ENCODE measurements around the gene RAPGEF4.

Gene RAPGEF4

DNA sequence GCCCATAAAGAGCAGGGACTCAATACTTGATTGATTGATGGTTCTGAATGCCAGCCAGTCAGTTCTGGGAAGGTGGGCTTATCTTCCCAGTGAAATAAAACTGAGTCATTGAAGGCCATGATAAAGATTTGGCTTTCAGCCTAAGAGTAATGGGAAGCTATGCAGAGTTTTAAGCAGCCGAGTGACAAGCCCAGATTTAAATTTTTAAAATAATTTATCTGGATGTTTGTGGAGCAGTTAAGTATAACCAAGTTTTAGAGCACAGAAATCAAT is 122.8 kb downstream of the RAPGEF4 start:
- Mint-ChIP-seq H3K27ac (no peak overlapping the region), H3K4me1 (ENCODE audit: low read depth) (no peaks in the 10 kb centered on the region), H3K4me3 (no peak overlapping the region), H3K9me3 (no peaks in the 10 kb centered on the region), H3K27me3 (peaks cover 21% of the 10 kb centered on the region), H3K36me3 (ENCODE audit: low read depth) (no peaks in the 10 kb centered on the region)
- intact Hi-C loops (cut with micrococcal nuclease) = no loop called here

- Mint-ChIP-seq H3K27ac (no peak overlapping the region), H3K4me3 (no peak overlapping the region), H3K4me1 (ENCODE audit: low read depth) (no peaks in the 10 kb centered on the region), H3K9me3 (no peaks in the 10 kb centered on the region), H3K36me3 (ENCODE audit: low read depth) (no peaks in the 10 kb centered on the region), H3K27me3 (peaks cover 19% of the 10 kb centered on the region)
- intact Hi-C loops (cut with micrococcal nuclease) = no loop called here
These were observed 124.1 kb downstream of the RAPGEF4 start for GRCh38 chr2:172859581-172860335.

DNA sequence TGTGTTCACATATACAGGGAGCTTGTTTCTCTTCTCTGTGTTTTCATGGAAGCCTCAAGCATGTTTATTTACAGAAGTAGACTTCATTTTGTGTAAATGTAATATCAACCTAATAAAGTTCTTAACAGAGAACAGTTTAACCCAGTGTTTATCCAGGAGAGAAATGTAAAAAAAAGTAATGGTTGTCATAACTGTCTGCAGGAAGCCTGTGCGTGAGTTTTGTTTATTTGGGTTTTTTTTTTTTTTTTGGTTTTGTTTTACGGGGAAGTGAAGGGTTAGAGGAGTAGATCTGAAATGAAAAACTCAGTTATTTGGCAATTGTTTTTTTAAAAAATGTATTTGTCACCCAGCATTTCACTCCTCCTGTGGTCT is 124.7 kb downstream of the RAPGEF4 start:
- Mint-ChIP-seq H3K27me3 (peaks cover 20% of the 10 kb centered on the region), H3K4me3 (no peak overlapping the region), H3K4me1 (ENCODE audit: low read depth) (no peaks in the 10 kb centered on the region), H3K9me3 (no peaks in the 10 kb centered on the region), H3K27ac (no peak overlapping the region), H3K36me3 (ENCODE audit: low read depth) (no peaks in the 10 kb centered on the region)
- intact Hi-C loops (cut with micrococcal nuclease) = no loop called here

DNA sequence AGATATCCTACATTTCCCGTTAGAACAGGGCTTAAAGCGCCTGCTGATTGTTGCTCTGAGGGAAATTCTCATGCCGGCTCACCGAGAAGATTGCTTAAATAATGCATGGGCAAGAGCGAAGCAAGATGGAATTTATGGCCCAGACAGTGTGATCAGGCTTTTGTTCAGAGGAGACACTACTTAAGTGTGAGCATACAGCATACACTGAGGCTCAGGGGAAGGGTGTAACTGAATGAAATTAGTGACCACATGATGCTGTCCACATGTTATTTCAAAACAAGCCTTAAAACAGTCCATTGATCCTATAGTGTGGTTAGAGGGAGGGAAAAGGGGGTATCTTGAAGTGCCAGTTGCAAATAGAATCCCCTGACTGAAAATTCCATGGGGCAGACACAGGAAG is 125.5 kb downstream of the RAPGEF4 start:
- H3K4me3 Mint-ChIP-seq = no peak overlapping the region
- intact Hi-C loops (cut with micrococcal nuclease) = no loop called here
- no peaks in the 10 kb centered on the region for H3K36me3 Mint-ChIP-seq (ENCODE audit: low read depth)
- peaks cover 19% of the 10 kb centered on the region for H3K27me3 Mint-ChIP-seq
- no peak overlapping the region for H3K27ac Mint-ChIP-seq
- H3K9me3 Mint-ChIP-seq = no peaks in the 10 kb centered on the region
- no peaks in the 10 kb centered on the region for H3K4me1 Mint-ChIP-seq (ENCODE audit: low read depth)

GRCh38 chr2:172861656-172862476 is 126.2 kb downstream of the RAPGEF4 start:
- no peak overlapping the region for H3K4me3 Mint-ChIP-seq
- H3K4me1 Mint-ChIP-seq (ENCODE audit: low read depth) = no peaks in the 10 kb centered on the region
- H3K9me3 Mint-ChIP-seq = no peaks in the 10 kb centered on the region
- H3K27ac Mint-ChIP-seq = no peak overlapping the region
- peaks cover 19% of the 10 kb centered on the region for H3K27me3 Mint-ChIP-seq
- intact Hi-C loops (cut with micrococcal nuclease) = no loop called here
- no peaks in the 10 kb centered on the region for H3K36me3 Mint-ChIP-seq (ENCODE audit: low read depth)

DNA sequence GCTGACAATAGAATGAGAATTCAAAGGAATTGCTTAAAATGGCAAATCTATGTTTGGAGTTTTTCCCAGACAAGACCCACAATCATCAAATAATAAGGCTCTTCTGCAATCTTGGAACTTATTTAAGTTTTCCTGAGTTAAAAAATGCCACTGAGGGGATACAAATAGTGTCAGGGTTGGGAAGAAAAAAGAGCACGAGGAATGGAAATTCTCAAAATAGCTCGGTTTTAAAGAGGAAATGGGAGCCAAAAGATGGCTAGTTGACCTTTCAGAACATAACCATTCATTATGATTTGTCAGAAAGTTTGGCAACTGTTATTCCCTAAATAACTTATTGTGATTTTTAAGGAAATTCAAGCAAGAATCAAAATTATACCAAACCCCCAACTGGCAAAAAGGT is 127.7 kb downstream of the RAPGEF4 start:
- Mint-ChIP-seq H3K4me1 (ENCODE audit: low read depth) (no peaks in the 10 kb centered on the region), H3K4me3 (no peak overlapping the region), H3K27me3 (peaks cover 19% of the 10 kb centered on the region), H3K36me3 (ENCODE audit: low read depth) (no peaks in the 10 kb centered on the region), H3K9me3 (no peaks in the 10 kb centered on the region), H3K27ac (no peak overlapping the region)
- intact Hi-C loops (cut with micrococcal nuclease) = no loop called here

DNA sequence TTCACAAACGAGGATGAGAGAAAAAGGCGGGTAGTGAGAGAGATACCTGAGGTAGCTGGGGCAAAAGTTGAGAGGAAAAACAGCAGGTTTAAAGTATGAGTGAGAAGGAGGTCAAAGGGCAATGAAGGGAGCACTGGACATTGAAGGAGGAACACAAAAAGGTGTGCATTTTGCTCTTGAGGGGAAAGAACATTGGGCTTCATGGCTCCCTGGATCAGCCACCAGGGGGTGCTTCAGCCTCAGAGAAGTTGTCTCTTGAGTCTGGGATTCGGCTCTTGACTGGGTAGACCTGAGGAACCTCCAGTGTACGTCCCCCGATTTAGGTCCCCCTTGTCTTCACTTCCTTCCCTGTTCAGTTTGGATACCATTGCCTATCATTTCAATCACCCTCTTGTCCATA is 128.5 kb downstream of the RAPGEF4 start:
- Mint-ChIP-seq H3K27ac (no peak overlapping the region), H3K9me3 (no peaks in the 10 kb centered on the region), H3K4me3 (no peak overlapping the region), H3K27me3 (peaks cover 21% of the 10 kb centered on the region), H3K4me1 (ENCODE audit: low read depth) (no peaks in the 10 kb centered on the region), H3K36me3 (ENCODE audit: low read depth) (no peaks in the 10 kb centered on the region)
- intact Hi-C loops (cut with micrococcal nuclease) = loop anchor here (1.0 kb wide), 2 partner anchors 68 to 158 kb away; no protein-coding TSS in a partner anchor

DNA sequence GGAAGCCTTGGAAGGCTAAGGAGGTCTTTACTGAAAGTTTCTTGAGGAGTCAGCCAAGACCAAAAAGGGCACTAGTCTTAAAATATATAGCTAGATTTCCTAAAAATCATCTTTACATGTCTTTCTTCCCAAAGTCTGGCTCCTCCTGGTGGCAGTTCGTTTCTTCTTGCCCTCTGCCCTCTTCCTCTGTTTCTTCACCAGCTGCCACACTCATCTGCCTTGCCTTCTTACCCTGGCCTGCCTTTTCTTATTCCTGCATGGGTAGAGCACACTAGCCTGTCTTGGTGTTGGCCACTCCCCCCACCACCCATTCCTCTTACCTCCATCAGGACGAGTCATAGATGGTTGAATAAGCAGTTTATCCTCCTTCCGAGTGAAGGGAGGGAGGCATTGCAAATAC is 129.8 kb downstream of the RAPGEF4 start:
- intact Hi-C loops (cut with micrococcal nuclease) = no loop called here
- H3K27me3 Mint-ChIP-seq = peaks cover 17% of the 10 kb centered on the region
- no peak overlapping the region for H3K27ac Mint-ChIP-seq
- no peaks in the 10 kb centered on the region for H3K9me3 Mint-ChIP-seq
- no peaks in the 10 kb centered on the region for H3K4me1 Mint-ChIP-seq (ENCODE audit: low read depth)
- H3K36me3 Mint-ChIP-seq (ENCODE audit: low read depth) = no peaks in the 10 kb centered on the region
- no peak overlapping the region for H3K4me3 Mint-ChIP-seq

- Mint-ChIP-seq H3K27me3 (peaks cover 6% of the 10 kb centered on the region), H3K9me3 (no peaks in the 10 kb centered on the region), H3K27ac (no peak overlapping the region), H3K4me1 (ENCODE audit: low read depth) (no peaks in the 10 kb centered on the region), H3K4me3 (no peak overlapping the region), H3K36me3 (ENCODE audit: low read depth) (no peaks in the 10 kb centered on the region)
- intact Hi-C loops (cut with micrococcal nuclease) = no loop called here
These were observed 134.2 kb downstream of the RAPGEF4 start for GRCh38 chr2:172869861-172870260.

DNA sequence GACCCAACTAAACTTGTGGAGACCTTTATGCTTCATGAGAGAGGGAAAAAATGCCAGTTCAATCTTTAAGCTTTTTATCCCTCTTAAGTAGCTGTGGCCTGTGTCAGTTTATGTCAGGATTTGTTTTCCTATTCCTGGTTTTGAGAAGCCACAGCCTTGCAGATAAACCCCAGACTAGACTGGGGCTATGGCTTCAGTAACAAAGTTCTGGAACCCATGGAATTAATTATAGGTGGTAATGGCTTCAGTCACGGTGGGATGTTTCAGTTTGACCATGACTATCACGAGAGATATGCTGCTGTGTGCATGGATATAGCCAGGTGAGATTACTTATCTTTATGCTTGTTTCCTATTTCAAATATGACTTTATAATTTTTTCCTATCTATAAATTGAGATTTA is 134.8 kb downstream of the RAPGEF4 start:
- no peaks in the 10 kb centered on the region for H3K9me3 Mint-ChIP-seq
- H3K27me3 Mint-ChIP-seq = peaks cover 4% of the 10 kb centered on the region
- H3K4me1 Mint-ChIP-seq (ENCODE audit: low read depth) = no peaks in the 10 kb centered on the region
- H3K36me3 Mint-ChIP-seq (ENCODE audit: low read depth) = no peaks in the 10 kb centered on the region
- H3K27ac Mint-ChIP-seq = no peak overlapping the region
- no peak overlapping the region for H3K4me3 Mint-ChIP-seq
- intact Hi-C loops (cut with micrococcal nuclease) = no loop called here

GRCh38 chr2:172877826-172878225 is 142.2 kb downstream of the RAPGEF4 start:
- no peaks in the 10 kb centered on the region for H3K36me3 Mint-ChIP-seq (ENCODE audit: low read depth)
- intact Hi-C loops (cut with micrococcal nuclease) = no loop called here
- no peaks in the 10 kb centered on the region for H3K4me1 Mint-ChIP-seq (ENCODE audit: low read depth)
- no peak overlapping the region for H3K27ac Mint-ChIP-seq
- H3K27me3 Mint-ChIP-seq = peaks cover 7% of the 10 kb centered on the region
- H3K9me3 Mint-ChIP-seq = no peaks in the 10 kb centered on the region
- H3K4me3 Mint-ChIP-seq = no peak overlapping the region

DNA sequence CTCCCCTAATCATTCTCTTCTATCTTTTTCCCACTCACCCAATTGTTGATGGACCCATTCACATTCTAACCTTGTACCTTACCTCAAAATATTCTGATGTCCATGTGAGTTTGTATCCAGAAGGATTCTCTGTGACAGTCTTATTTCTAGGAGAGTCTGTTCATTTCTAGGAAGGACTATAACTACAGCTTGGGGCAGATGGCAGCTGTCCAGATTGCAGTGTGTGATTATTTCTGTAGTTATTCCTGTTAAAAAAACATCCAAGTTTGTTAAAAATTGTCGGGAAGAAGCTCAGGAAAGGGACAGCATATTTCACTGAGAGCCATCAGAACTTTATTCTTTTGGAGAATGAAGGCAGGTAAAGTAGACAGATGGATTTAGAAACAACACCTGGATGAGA is 142.6 kb downstream of the RAPGEF4 start:
- Mint-ChIP-seq H3K9me3 (no peaks in the 10 kb centered on the region), H3K4me1 (ENCODE audit: low read depth) (no peaks in the 10 kb centered on the region), H3K27me3 (peaks cover 9% of the 10 kb centered on the region), H3K27ac (no peak overlapping the region), H3K4me3 (no peak overlapping the region), H3K36me3 (ENCODE audit: low read depth) (no peaks in the 10 kb centered on the region)
- intact Hi-C loops (cut with micrococcal nuclease) = no loop called here

DNA sequence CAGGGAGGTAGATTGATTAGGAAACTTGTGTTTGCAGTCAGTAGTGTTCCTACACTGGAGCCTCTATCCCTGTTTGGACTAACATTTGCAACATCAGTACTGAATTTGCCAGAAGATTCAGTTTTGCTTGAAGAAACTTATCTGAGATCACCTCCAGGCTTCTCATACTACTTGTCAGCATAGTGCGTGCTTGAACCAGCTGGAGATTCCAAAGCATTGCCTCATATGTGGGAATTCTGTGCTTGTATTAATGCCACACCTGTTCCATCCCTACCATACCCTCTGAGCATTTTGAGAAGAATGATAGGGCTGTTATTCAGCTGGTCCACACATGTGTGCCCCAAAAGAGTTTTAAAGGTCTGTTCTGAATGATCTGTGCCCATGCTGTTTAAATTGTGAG is 148.7 kb downstream of the RAPGEF4 start:
- no peak overlapping the region for H3K4me3 Mint-ChIP-seq
- H3K27ac Mint-ChIP-seq = no peak overlapping the region
- no peaks in the 10 kb centered on the region for H3K9me3 Mint-ChIP-seq
- H3K36me3 Mint-ChIP-seq (ENCODE audit: low read depth) = no peaks in the 10 kb centered on the region
- no peaks in the 10 kb centered on the region for H3K4me1 Mint-ChIP-seq (ENCODE audit: low read depth)
- H3K27me3 Mint-ChIP-seq = peaks cover 11% of the 10 kb centered on the region
- intact Hi-C loops (cut with micrococcal nuclease) = no loop called here

DNA sequence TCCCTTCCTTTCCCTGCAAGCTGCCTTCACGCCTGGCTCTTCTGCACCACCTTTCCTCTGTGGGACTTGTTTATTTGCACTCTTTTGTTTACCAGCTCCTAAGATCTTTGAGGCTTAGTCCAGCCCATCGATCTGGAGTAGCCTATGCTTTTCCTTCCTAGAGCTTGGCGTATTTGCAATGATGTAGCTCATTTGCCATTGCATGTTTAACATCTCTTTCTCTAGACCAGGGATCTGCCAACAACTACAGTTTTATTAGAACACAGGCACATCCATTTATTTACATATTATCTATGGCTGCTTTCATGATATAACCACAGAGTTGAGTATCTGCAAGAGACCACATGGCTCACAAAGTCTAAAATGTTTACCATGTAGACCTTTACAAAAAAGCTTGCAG is 150.4 kb downstream of the RAPGEF4 start:
- no peak overlapping the region for H3K4me3 Mint-ChIP-seq
- peaks cover 17% of the 10 kb centered on the region for H3K27me3 Mint-ChIP-seq
- H3K27ac Mint-ChIP-seq = no peak overlapping the region
- intact Hi-C loops (cut with micrococcal nuclease) = no loop called here
- H3K4me1 Mint-ChIP-seq (ENCODE audit: low read depth) = no peaks in the 10 kb centered on the region
- no peaks in the 10 kb centered on the region for H3K36me3 Mint-ChIP-seq (ENCODE audit: low read depth)
- no peaks in the 10 kb centered on the region for H3K9me3 Mint-ChIP-seq

DNA sequence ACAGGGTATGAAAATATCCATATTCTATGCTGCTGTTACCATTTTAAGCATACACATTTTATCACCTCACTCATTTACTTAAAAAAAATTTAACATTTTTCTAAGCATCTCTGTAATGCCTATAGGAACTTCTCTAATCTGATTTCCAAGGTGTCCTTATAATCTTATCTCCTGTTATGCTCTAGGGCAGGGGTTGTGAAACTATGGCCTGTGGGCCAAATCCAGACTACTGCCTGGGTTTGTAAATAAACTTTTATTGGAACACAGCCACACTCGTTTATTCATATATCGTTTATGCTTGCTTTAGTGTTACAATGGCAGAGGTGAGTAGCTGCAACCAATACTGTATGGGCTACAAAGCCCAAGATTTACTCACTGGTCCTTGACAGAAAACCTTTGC is 151.6 kb downstream of the RAPGEF4 start:
- peaks cover 24% of the 10 kb centered on the region for H3K27me3 Mint-ChIP-seq
- no peak overlapping the region for H3K4me3 Mint-ChIP-seq
- H3K36me3 Mint-ChIP-seq (ENCODE audit: low read depth) = no peaks in the 10 kb centered on the region
- no peak overlapping the region for H3K27ac Mint-ChIP-seq
- no peaks in the 10 kb centered on the region for H3K4me1 Mint-ChIP-seq (ENCODE audit: low read depth)
- intact Hi-C loops (cut with micrococcal nuclease) = no loop called here
- no peaks in the 10 kb centered on the region for H3K9me3 Mint-ChIP-seq

Data from dendritic cell treated with granulocyte-macrophage colony-stimulating factor and Interleukin-4, amounts not matched to agents 40 ng/mL and 50 ng/mL, for 4 days (primary cell).